GM19467 (cell line): Measurements from ENCODE around the gene TAS2R60.
"Not testable (repeated sequence)": the region's sequence is repeated elsewhere in the genome, so short reads cannot be mapped to it uniquely, and the experiment has no call there.

Experiments
- ATAC-seq: cut with Tn5 transposase; IDR thresholded peaks from one replicate; pipeline ENCODE4 v1.9.1; 2021; ENCODE audit warnings: mild to moderate bottlenecking, moderate library complexity; ENCODE audit not compliant: unreplicated experiment

Gene TAS2R60

GRCh38 chr7:143410521-143411004 lies 32.7 kb upstream of the TAS2R60 start:
- no peak for ATAC-seq

- ATAC-seq = no peak
Observed at GRCh38 chr7:143411976-143412708, 31.1 kb upstream of the TAS2R60 start.

- ATAC-seq = no peak
Observed at GRCh38 chr7:143413123-143413522, 30.1 kb upstream of the TAS2R60 start.

- ATAC-seq = not testable (repeated sequence)
Observed at GRCh38 chr7:143415209-143415608, 28.0 kb upstream of the TAS2R60 start.

GRCh38 chr7:143415742-143416397 lies 27.4 kb upstream of the TAS2R60 start:
- no peak for ATAC-seq

GRCh38 chr7:143416565-143417149 lies 26.6 kb upstream of the TAS2R60 start:
- no peak for ATAC-seq

GRCh38 chr7:143417734-143418383 lies 25.4 kb upstream of the TAS2R60 start:
- no peak for ATAC-seq

GRCh38 chr7:143418681-143419458 lies 24.4 kb upstream of the TAS2R60 start:
- ATAC-seq = no peak

GRCh38 chr7:143419880-143420279 lies 23.4 kb upstream of the TAS2R60 start:
- no peak for ATAC-seq

GRCh38 chr7:143420624-143421023 lies 22.6 kb upstream of the TAS2R60 start:
- ATAC-seq = not testable (repeated sequence)

- ATAC-seq = no peak
Observed at GRCh38 chr7:143422033-143422432, 21.2 kb upstream of the TAS2R60 start.

GRCh38 chr7:143424476-143424875 lies 18.8 kb upstream of the TAS2R60 start:
- ATAC-seq = not testable (repeated sequence)

GRCh38 chr7:143426479-143427142 lies 16.6 kb upstream of the TAS2R60 start:
- no peak for ATAC-seq

GRCh38 chr7:143429770-143430698 lies 13.2 kb upstream of the TAS2R60 start:
- no peak for ATAC-seq

GRCh38 chr7:143431109-143431508 lies 12.1 kb upstream of the TAS2R60 start:
- ATAC-seq = no peak

GRCh38 chr7:143433759-143434158 lies 9.5 kb upstream of the TAS2R60 start:
- ATAC-seq = no peak

- no peak for ATAC-seq
Observed at GRCh38 chr7:143434660-143435059, 8.6 kb upstream of the TAS2R60 start.

GRCh38 chr7:143435266-143435665 lies 8.0 kb upstream of the TAS2R60 start:
- no peak for ATAC-seq

- ATAC-seq = peak; percentile 93
Observed at GRCh38 chr7:143436325-143436946, 6.8 kb upstream of the TAS2R60 start.
